H1 (cell line): Measurements from ENCODE around the gene KIF22. TPM values are rescaled to one million over a fixed set of nuclear protein-coding genes. Genes with fewer than 3 reads are reported as not detected.

Source experiments
- CTCF ChIA-PET: fragments of 300-600 bp; sonication (Branson Sonifier 250); formaldehyde crosslinking; loops from one replicate; lab custom pipeline; 2021; ENCODE audit not compliant: partially characterized antibody; lab: Charles Lee
- POLR2A ChIA-PET: fragments of 300-600 bp; sonication (Branson Sonifier 250); formaldehyde crosslinking; loops from one replicate; lab custom pipeline; 2021; ENCODE audit warnings: inconsistent platforms; ENCODE audit not compliant: partially characterized antibody; lab: Charles Lee
- DNase-seq, 2 experiments: peaks; one replicate each; pipeline versions ENCODE4 v3.0.0 to v3.0.0-alpha.2; 2010 to 2022; ENCODE audit warnings: low spot score in 2 of 2, low read depth in 1 of 2, mixed read lengths in 1 of 2
- FAIRE-seq: peaks from 2 replicates; lab custom pipeline; 2011; peaks lifted over from hg19 to GRCh38; lab: Jason Lieb, UNC
- H2AFZ ChIP-seq: 2 replicates; pipeline ENCODE4 v1.8.1; 2012; ENCODE audit warnings: low read length, inconsistent platforms
- H2AK5ac ChIP-seq: 2 replicates; pipeline ENCODE4 v1.6.1; 2013; ENCODE audit warnings: low read depth, low read length
- H2BK120ac ChIP-seq: replicated peaks from 2 replicates; pipeline ENCODE3; 2013; ENCODE audit warnings: low read depth, low read length, inconsistent platforms
- H2BK12ac ChIP-seq: 2 replicates; pipeline ENCODE4 v1.6.1; 2013; ENCODE audit warnings: low read depth, low read length
- H2BK15ac ChIP-seq: 2 replicates; pipeline ENCODE4 v1.6.1; 2013; ENCODE audit warnings: low read length
- H2BK20ac ChIP-seq: 2 replicates; pipeline ENCODE4 v1.6.1; 2013; ENCODE audit warnings: low read length
- H2BK5ac ChIP-seq: 2 replicates; pipeline ENCODE4 v1.6.1; 2013; ENCODE audit warnings: low read depth, low read length
- H3K14ac ChIP-seq: 2 replicates; pipeline ENCODE4 v1.6.1; 2013; ENCODE audit warnings: inconsistent platforms; ENCODE audit not compliant: insufficient read length
- H3K18ac ChIP-seq: 2 replicates; pipeline ENCODE4 v1.6.1; 2013; ENCODE audit warnings: low read length; ENCODE audit errors: extremely low read depth
- H3K23ac ChIP-seq: 2 replicates; pipeline ENCODE4 v1.6.1; 2013; ENCODE audit warnings: inconsistent platforms; ENCODE audit not compliant: insufficient read length
- H3K23me2 ChIP-seq: 2 replicates; pipeline ENCODE4 v1.6.1; 2013; ENCODE audit warnings: low read depth, low read length
- H3K27ac ChIP-seq: 2 replicates; pipeline ENCODE4 v1.6.1; 2011; ENCODE audit warnings: low read depth, low read length, inconsistent platforms
- H3K27me3 ChIP-seq, 4 experiments: replicated peaks in 1 of 4; 1 replicate in 1 of 4; 2 replicates in 3 of 4; pipeline versions ENCODE4 v1.6.1 to v1.8.1; 2011 to 2013; ENCODE audit warnings: low read length in 3 of 4, mild to moderate bottlenecking in 3 of 4, inconsistent platforms in 2 of 4, mixed read lengths in 2 of 4, moderate library complexity in 1 of 4; ENCODE audit not compliant: control insufficient read depth in 3 of 4, insufficient read depth in 3 of 4; ENCODE audit errors: extremely low read depth in 1 of 4
- H3K36me3 ChIP-seq, 4 experiments: 2 replicates each; pipeline versions ENCODE4 v1.6.1 to v1.8.1; 2011 to 2013; ENCODE audit warnings: mild to moderate bottlenecking in 4 of 4, low read length in 3 of 4, moderate library complexity in 2 of 4, control low read depth in 1 of 4, inconsistent platforms in 1 of 4; ENCODE audit not compliant: insufficient read depth in 4 of 4, control insufficient read depth in 2 of 4
- H3K4ac ChIP-seq: replicated peaks from 2 replicates; pipeline ENCODE3; 2013; ENCODE audit warnings: low read length, low read depth, mixed read lengths, inconsistent platforms; ENCODE audit not compliant: insufficient read length
- H3K4me1 ChIP-seq, 4 experiments: replicated peaks in 1 of 4; 1 replicate in 1 of 4; 2 replicates in 3 of 4; pipeline versions ENCODE4 v1.6.1 to v1.8.1; 2011 to 2013; ENCODE audit warnings: low read length in 3 of 4, inconsistent platforms in 2 of 4, mixed read lengths in 1 of 4; ENCODE audit not compliant: insufficient read depth in 4 of 4, control insufficient read depth in 3 of 4
- H3K4me2 ChIP-seq, 2 experiments: 2 replicates each; pipeline versions ENCODE4 v1.6.1 to v1.8.1; 2011 to 2013; ENCODE audit warnings: low read depth in 2 of 2, low read length in 2 of 2, control low read depth in 1 of 2, inconsistent platforms in 1 of 2, mild to moderate bottlenecking in 1 of 2; ENCODE audit not compliant: insufficient read depth in 1 of 2
- H3K4me3 ChIP-seq, 4 experiments: fragments of 200-600, 300-600 bp in 1 of 4; sonication (generic), shearing (Covaris generic), sonication (Bioruptor Twin) in 1 of 4; 2 replicates each; pipeline versions ENCODE4 v1.5.1 to v1.8.1; 2011 to 2016; ENCODE audit warnings: low read length in 4 of 4, low read depth in 3 of 4, control low read depth in 2 of 4, inconsistent platforms in 2 of 4, mild to moderate bottlenecking in 2 of 4, mixed read lengths in 1 of 4, moderate library complexity in 1 of 4; ENCODE audit not compliant: insufficient read depth in 2 of 4; ENCODE audit errors: extremely low read depth in 1 of 4
- H3K56ac ChIP-seq: replicated peaks from 2 replicates; pipeline ENCODE3; 2013; ENCODE audit warnings: low read depth, mild to moderate bottlenecking, mixed read lengths, low read length, inconsistent platforms; ENCODE audit not compliant: insufficient read length
- H3K79me1 ChIP-seq: 2 replicates; pipeline ENCODE4 v1.6.1; 2013; ENCODE audit warnings: low read depth, low read length, control low read depth
- H3K79me2 ChIP-seq, 2 experiments: 2 replicates each; pipeline versions ENCODE4 v1.6.1 to v1.8.1; 2012 to 2013; ENCODE audit warnings: low read length in 2 of 2, mild to moderate bottlenecking in 2 of 2, inconsistent platforms in 1 of 2; ENCODE audit not compliant: insufficient read depth in 2 of 2, control insufficient read depth in 1 of 2
- H3K9ac ChIP-seq, 4 experiments: replicated peaks in 1 of 4; 1 replicate in 1 of 4; 2 replicates in 3 of 4; pipeline versions ENCODE4 v1.6.1 to v1.8.1; 2011 to 2013; ENCODE audit warnings: low read depth in 3 of 4, low read length in 3 of 4, control low read depth in 2 of 4, mild to moderate bottlenecking in 2 of 4, moderate library complexity in 2 of 4, inconsistent platforms in 1 of 4; ENCODE audit errors: extremely low read depth in 1 of 4
- H3K9me3 ChIP-seq, 2 experiments: 2 replicates each; pipeline versions ENCODE4 v1.6.1 to v1.8.1; 2012 to 2013; ENCODE audit warnings: mild to moderate bottlenecking in 2 of 2, moderate library complexity in 2 of 2, control low read depth in 1 of 2, inconsistent platforms in 1 of 2, low read depth in 1 of 2, low read length in 1 of 2, mixed read lengths in 1 of 2; ENCODE audit not compliant: insufficient read depth in 2 of 2
- H4K20me1 ChIP-seq, 2 experiments: replicated peaks in 1 of 2; 2 replicates each; pipeline versions ENCODE3 to v1.8.1; 2011 to 2013; ENCODE audit warnings: inconsistent platforms in 2 of 2, low read length in 2 of 2, mild to moderate bottlenecking in 1 of 2; ENCODE audit not compliant: insufficient read depth in 2 of 2, control insufficient read depth in 1 of 2
- H4K5ac ChIP-seq: 2 replicates; pipeline ENCODE4 v1.6.1; 2013; ENCODE audit warnings: low read length, low read depth, mixed read lengths, inconsistent platforms; ENCODE audit not compliant: insufficient read length
- H4K8ac ChIP-seq: 2 replicates; pipeline ENCODE4 v1.8.0; 2013; ENCODE audit warnings: mild to moderate bottlenecking, moderate library complexity, low read length, inconsistent platforms; ENCODE audit not compliant: insufficient read depth; ENCODE audit errors: extremely low read depth
- H4K91ac ChIP-seq: replicated peaks from 2 replicates; pipeline ENCODE3; 2013; ENCODE audit warnings: low read length, mixed read lengths, inconsistent platforms; ENCODE audit not compliant: insufficient read length
- BACH1 ChIP-seq: IDR thresholded peaks from 2 replicates; pipeline ENCODE4 v1.6.1; 2012; ENCODE audit warnings: low read length, improper control_type of control experiment
- CBX8 ChIP-seq: fragments of 300-800, 300-1000 bp; sonication (generic); IDR thresholded peaks from 2 replicates; pipeline ENCODE4 v1.7.1; 2016; ENCODE audit warnings: low read depth, low read length, borderline replicate concordance
- CHD1 ChIP-seq: IDR thresholded peaks from 2 replicates; pipeline ENCODE4 v1.6.1; 2012; ENCODE audit warnings: low read depth, low read length, improper control_type of control experiment
- GTF2F1 ChIP-seq: IDR thresholded peaks from 2 replicates; pipeline ENCODE4 v1.6.1; 2012; ENCODE audit warnings: low read depth, low read length, improper control_type of control experiment, borderline replicate concordance
- JUN ChIP-seq: IDR thresholded peaks from 2 replicates; pipeline ENCODE4 v1.6.1; 2011; ENCODE audit warnings: low read depth, mild to moderate bottlenecking, improper control_type of control experiment, low read length
- MAFK ChIP-seq: IDR thresholded peaks from 2 replicates; pipeline ENCODE4 v1.6.1; 2012; ENCODE audit warnings: low read depth, mild to moderate bottlenecking, improper control_type of control experiment, low read length
- NRF1 ChIP-seq: IDR thresholded peaks from 2 replicates; pipeline ENCODE4 v1.6.1; 2011; ENCODE audit warnings: mild to moderate bottlenecking, low read depth, low read length, improper control_type of control experiment
- SP2 ChIP-seq: IDR thresholded peaks from 2 replicates; pipeline ENCODE4 v1.6.1; 2012; ENCODE audit warnings: mild to moderate bottlenecking, low read length, inconsistent platforms
- ZNF274 ChIP-seq: IDR thresholded peaks from 2 replicates; pipeline ENCODE4 v1.7.0; 2012; ENCODE audit warnings: low read length, borderline replicate concordance; ENCODE audit errors: extremely low read depth
- WGBS, 2 experiments: shearing (Covaris generic) in 1 of 2; methylation state at CpG; one replicate each; pipeline versions ENCODE4 v1.1.6 to v1.1.7; 2013 to 2015; ENCODE audit warnings: low lambda C conversion rate in 2 of 2, mixed read lengths in 2 of 2, inconsistent platforms in 1 of 2, low coverage in 1 of 2, missing lambda C conversion rate in 1 of 2; ENCODE audit not compliant: insufficient replicate concordance in 2 of 2, insufficient coverage in 1 of 2, insufficient read length in 1 of 2; ENCODE audit errors: extremely low coverage in 1 of 2, missing lambda C conversion rate in 1 of 2; 5-methylcytosine and 5-hydroxymethylcytosine counted together
- polyA plus RNA-seq, 7 experiments: library from polyadenylated mRNA; depleted of rRNA in 3 of 7; stranded (reverse) in 5 of 7; unstranded in 2 of 7; fragments of >200 nt in 5 of 7; fragments of 200-250 nt in 2 of 7; gene quantifications; 1 replicate in 5 of 7; 2 replicates in 1 of 7; 4 replicates in 1 of 7; pipeline versions ENCODE4 v1.2.1 to v1.2.3, GENCODE V29; 2011 to 2013; ENCODE audit warnings: missing spikeins in 2 of 7, mixed read lengths in 2 of 7
- total RNA-seq: library from RNA; stranded (reverse); fragmentation: NEBNext Ultra II Directional; extraction: Animal tissue kit (Norgen Biotek cat#: 25700); gene quantifications from 2 replicates; pipeline ENCODE4 v1.2.1, GENCODE V29; 2021
- TF ChIP-seq, protein P1 (sequence below): IDR thresholded peaks from 2 replicates; pipeline ENCODE4 v1.6.1; 2012; ENCODE audit warnings: inconsistent platforms
- TF ChIP-seq, protein P2 (sequence below), 3 experiments: IDR thresholded peaks; 1 replicate in 2 of 3; 2 replicates in 1 of 3; pipeline versions ENCODE4 v1.5.1 to v1.6.1; 2011; ENCODE audit warnings: low read length in 3 of 3, mild to moderate bottlenecking in 3 of 3, inconsistent platforms in 2 of 3, low read depth in 1 of 3, moderate library complexity in 1 of 3; ENCODE audit not compliant: insufficient read depth in 1 of 3; ENCODE audit errors: control extremely low read depth in 1 of 3

The KIF22 gene
- total and polyA plus RNA-seq, 2 of the 8 experiments (the other 6 are each of a cell fraction or from before 2014, with no cell fraction given): 139 to 142 TPM

DNA sequence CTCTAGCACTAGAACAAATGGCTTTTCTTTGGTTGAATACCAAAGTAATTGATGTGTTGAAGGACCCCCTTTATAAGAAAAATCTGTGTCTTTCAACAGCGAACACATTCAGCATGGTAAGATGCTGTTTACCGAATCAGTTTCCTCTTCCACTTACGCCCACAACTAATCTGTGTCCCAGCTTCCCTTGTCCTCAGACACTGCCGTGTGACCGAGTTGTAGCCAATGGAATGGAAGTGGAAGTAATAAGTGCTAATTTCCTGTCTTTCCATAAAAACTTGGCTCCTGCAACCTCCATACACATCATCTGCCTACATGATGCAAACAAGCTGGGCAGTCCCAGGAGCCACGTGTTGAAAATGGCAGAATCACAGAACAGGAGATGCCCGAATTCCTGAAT is 62.1 kb downstream of the KIF22 start:
- Histone ChIP-seq H3K9ac (no peak overlapping the region), H3K79me2 (no peaks in the 10 kb centered on the region), H2AFZ (peak overlapping the region; percentile 76; the same call in 1 of the 2 replicates), H3K23me2 (no peaks in the 10 kb centered on the region), H4K5ac (no peak overlapping the region), H3K56ac (no peak overlapping the region), H2BK120ac (no peak overlapping the region), H3K4me3 (no peak overlapping the region), H2AK5ac (no peak overlapping the region), H2BK15ac (no peak overlapping the region), H3K14ac (no peak overlapping the region), H2BK12ac (no peak overlapping the region), H3K18ac (no peak overlapping the region), H4K91ac (no peak overlapping the region), H3K27me3 (no peaks in the 10 kb centered on the region), H3K27ac (no peak overlapping the region), H3K4ac (no peak overlapping the region), H3K9me3 (no peaks in the 10 kb centered on the region), H2BK20ac (no peak overlapping the region), H4K20me1 (no peaks in the 10 kb centered on the region), H3K36me3 (no peaks in the 10 kb centered on the region), H3K23ac (no peak overlapping the region), H3K4me1 (no peaks in the 10 kb centered on the region; a peak in 1 of 7 replicates), H2BK5ac (no peak overlapping the region), H4K8ac (no peak overlapping the region), H3K4me2 (no peak overlapping the region), H3K79me1 (no peaks in the 10 kb centered on the region)
- ChIA-PET CTCF (interaction anchor here (0.6 to 15.0 kb wide), 5 partner anchors 12 to 180 kb away, joined by 3 to 212 read pairs (median 3); partner anchors contain the start of genes MVP and PAGR1), POLR2A (interaction anchor here (0.7 to 1.5 kb wide), 3 partner anchors 10 to 33 kb away, joined by 3 to 4 read pairs (median 3); partner anchors contain the start of gene MVP)
- FAIRE-seq: no peak
- WGBS, 2 experiments: 92% methylated on average over 7 of the region's 7 CpGs; no CpG with 5 or more reads in 1 of the 2 experiments
- no peak for DNase-seq
- TF ChIP-seq CBX8 (no peak), GTF2F1 (no peak), BACH1 (no peak), CHD1 (no peak), MAFK (no peak), NRF1 (no peak), ZNF274 (no peak), JUN (no peak), SP2 (no peak)
- TF ChIP-seq, protein P1, sequence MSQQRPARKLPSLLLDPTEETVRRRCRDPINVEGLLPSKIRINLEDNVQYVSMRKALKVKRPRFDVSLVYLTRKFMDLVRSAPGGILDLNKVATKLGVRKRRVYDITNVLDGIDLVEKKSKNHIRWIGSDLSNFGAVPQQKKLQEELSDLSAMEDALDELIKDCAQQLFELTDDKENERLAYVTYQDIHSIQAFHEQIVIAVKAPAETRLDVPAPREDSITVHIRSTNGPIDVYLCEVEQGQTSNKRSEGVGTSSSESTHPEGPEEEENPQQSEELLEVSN: no peak
- TF ChIP-seq, protein P2, sequence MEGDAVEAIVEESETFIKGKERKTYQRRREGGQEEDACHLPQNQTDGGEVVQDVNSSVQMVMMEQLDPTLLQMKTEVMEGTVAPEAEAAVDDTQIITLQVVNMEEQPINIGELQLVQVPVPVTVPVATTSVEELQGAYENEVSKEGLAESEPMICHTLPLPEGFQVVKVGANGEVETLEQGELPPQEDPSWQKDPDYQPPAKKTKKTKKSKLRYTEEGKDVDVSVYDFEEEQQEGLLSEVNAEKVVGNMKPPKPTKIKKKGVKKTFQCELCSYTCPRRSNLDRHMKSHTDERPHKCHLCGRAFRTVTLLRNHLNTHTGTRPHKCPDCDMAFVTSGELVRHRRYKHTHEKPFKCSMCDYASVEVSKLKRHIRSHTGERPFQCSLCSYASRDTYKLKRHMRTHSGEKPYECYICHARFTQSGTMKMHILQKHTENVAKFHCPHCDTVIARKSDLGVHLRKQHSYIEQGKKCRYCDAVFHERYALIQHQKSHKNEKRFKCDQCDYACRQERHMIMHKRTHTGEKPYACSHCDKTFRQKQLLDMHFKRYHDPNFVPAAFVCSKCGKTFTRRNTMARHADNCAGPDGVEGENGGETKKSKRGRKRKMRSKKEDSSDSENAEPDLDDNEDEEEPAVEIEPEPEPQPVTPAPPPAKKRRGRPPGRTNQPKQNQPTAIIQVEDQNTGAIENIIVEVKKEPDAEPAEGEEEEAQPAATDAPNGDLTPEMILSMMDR (IDR thresholded peaks at IDR 0.05; ENCODE audit: control extremely low read depth in 1 of 3, insufficient read depth in 1 of 3, low read depth in 1 of 3, low read length in 3 of 3): no peak
